Calu3 (cell line): ENCODE data around the gene SDK2. TPM values are rescaled to one million over a fixed set of nuclear protein-coding genes. Genes with fewer than 3 reads are reported as not detected.

Source experiments
- BruUV-seq: library from RNA; stranded (reverse); fragments of 400-500 nt; replicated peaks from 2 replicates; lab custom pipeline; 2021; lab: Mats Ljungman, UMichigan
- CTCF ChIA-PET: fragments of 300-600 bp; sonication (Branson Sonifier 250); formaldehyde crosslinking; loops from one replicate; lab custom pipeline; 2022; ENCODE audit warnings: antibody characterized with exemption; lab: Charles Lee
- DNase-seq: peaks from one replicate; pipeline ENCODE4 v3.0.0; 2022
- H3K27ac Mint-ChIP-seq: one replicate; pipeline ENCODE4 v1.8.0; 2022; ENCODE audit warnings: mixed read lengths; ENCODE audit not compliant: unreplicated experiment
- H3K27me3 Mint-ChIP-seq: one replicate; pipeline ENCODE4 v1.8.0; 2022; ENCODE audit warnings: mixed read lengths; ENCODE audit not compliant: unreplicated experiment
- H3K36me3 Mint-ChIP-seq: one replicate; pipeline ENCODE4 v1.8.0; 2022; ENCODE audit warnings: mild to moderate bottlenecking, moderate library complexity, mixed read lengths; ENCODE audit not compliant: insufficient read depth, unreplicated experiment
- H3K4me1 Mint-ChIP-seq: one replicate; pipeline ENCODE4 v1.8.0; 2022; ENCODE audit warnings: mild to moderate bottlenecking, low read depth, mixed read lengths; ENCODE audit not compliant: unreplicated experiment
- H3K4me3 Mint-ChIP-seq: one replicate; pipeline ENCODE4 v1.8.0; 2022; ENCODE audit warnings: mild to moderate bottlenecking, low read depth, moderate library complexity, mixed read lengths; ENCODE audit not compliant: unreplicated experiment
- H3K9me3 Mint-ChIP-seq: one replicate; pipeline ENCODE4 v1.8.0; 2022; ENCODE audit warnings: low read depth, mixed read lengths; ENCODE audit not compliant: unreplicated experiment
- intact Hi-C: fragments of 100-400 bp; cut with micrococcal nuclease; formaldehyde crosslinking; loops from one replicate; pipeline ENCODE4 v1.10.0; 2022; ENCODE audit not compliant: unreplicated experiment
- total RNA-seq: library from RNA; stranded (reverse); gene quantifications from 2 replicates; pipeline ENCODE4 v1.2.3, GENCODE V29; 2022
- TF ChIP-seq, protein P1 (sequence below): fragments of 200-600 bp; IDR thresholded peaks from one replicate; pipeline ENCODE4 v1.8.0; 2022; ENCODE audit warnings: antibody characterized with exemption; ENCODE audit not compliant: unreplicated experiment

SDK2 gene
- total RNA-seq, 1 experiment from 2014 or later = not detected

DNA sequence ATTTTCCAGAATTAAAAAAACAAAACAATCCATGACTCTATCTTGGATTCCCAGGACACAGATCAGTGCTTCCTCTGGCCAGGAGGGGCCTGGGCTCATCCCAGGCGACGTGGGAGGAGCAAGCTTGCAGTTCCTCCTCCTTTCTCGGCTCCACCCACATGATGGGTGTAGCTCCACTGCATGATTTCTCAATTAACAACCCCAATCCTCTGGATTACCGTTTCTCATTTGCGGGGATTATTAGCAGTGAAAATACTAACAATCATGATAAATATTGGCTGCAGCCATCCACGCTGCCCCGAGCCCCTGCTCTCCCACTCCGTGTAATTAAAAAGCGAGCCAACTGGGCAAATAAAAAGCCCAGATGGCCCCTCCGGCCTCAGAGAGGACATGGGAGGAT lies 46.4 kb upstream of the SDK2 start:
- H3K36me3 Mint-ChIP-seq = no peaks in the 10 kb centered on the region
- intact Hi-C loops = no loop called here
- no peak overlapping the region for H3K4me3 Mint-ChIP-seq
- TF ChIP-seq, protein P1, sequence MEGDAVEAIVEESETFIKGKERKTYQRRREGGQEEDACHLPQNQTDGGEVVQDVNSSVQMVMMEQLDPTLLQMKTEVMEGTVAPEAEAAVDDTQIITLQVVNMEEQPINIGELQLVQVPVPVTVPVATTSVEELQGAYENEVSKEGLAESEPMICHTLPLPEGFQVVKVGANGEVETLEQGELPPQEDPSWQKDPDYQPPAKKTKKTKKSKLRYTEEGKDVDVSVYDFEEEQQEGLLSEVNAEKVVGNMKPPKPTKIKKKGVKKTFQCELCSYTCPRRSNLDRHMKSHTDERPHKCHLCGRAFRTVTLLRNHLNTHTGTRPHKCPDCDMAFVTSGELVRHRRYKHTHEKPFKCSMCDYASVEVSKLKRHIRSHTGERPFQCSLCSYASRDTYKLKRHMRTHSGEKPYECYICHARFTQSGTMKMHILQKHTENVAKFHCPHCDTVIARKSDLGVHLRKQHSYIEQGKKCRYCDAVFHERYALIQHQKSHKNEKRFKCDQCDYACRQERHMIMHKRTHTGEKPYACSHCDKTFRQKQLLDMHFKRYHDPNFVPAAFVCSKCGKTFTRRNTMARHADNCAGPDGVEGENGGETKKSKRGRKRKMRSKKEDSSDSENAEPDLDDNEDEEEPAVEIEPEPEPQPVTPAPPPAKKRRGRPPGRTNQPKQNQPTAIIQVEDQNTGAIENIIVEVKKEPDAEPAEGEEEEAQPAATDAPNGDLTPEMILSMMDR = no peak
- H3K4me1 Mint-ChIP-seq = no peaks in the 10 kb centered on the region
- no TSS peak for BruUV-seq
- DNase-seq = no peak
- H3K27ac Mint-ChIP-seq = no peak overlapping the region
- peaks cover 82% of the 10 kb centered on the region for H3K27me3 Mint-ChIP-seq
- CTCF ChIA-PET = no interaction called here
- no peaks in the 10 kb centered on the region for H3K9me3 Mint-ChIP-seq

DNA sequence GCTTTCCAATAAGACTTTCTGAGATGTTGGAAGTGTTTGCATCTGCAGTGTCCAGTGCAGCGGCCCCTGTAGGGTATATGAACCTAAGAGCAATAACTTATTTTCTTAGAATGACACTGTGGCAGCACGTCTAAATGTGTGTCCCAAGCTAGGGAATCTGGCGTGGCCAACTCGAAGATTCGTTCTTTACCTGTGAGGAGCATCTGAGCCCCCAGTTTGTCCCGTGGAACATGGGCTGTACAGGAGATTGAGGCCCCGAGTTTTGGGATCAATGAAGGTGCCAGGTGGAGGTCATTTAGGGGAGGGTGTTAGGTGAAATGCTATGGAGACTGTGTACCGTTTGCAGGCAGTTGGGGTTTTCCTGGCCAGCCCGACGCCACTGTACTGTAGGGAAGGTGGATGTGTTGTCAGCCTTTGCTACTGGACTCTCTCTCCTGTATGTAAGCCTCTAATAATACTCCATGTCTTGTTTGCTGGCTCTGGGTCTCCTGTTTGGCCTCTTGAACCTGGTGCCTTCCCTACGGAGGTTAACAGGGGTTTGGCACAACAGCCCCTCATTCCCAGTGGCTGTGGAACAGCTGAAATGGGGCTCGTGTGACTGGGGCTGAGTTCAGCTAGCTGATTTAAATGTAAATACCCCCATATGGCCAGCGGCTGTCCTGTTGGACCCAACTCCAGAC lies 45.5 kb upstream of the SDK2 start:
- H3K9me3 Mint-ChIP-seq = no peaks in the 10 kb centered on the region

DNA sequence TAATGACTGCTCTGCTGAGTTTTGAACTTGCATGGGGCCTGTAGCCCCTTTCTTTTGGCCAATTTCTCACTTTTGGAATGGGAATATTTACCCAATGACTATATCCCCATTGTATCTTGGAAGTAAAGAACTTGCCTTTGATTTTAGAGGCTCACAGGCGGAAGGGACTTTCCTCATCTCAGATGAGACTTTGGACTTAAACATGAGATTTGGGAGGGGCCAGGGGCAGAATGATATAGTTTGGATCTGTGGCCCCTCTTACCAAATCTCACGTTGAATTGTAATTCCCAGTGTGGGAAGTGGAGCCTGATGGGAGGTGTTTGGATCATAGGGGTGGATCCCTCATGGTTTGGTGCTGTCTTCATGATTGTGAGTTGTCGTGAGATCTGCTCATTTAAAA lies 42.7 kb upstream of the SDK2 start:
- Mint-ChIP-seq H3K4me1 (no peaks in the 10 kb centered on the region), H3K27me3 (peaks cover 98% of the 10 kb centered on the region), H3K36me3 (no peaks in the 10 kb centered on the region), H3K27ac (no peak overlapping the region), H3K4me3 (no peak overlapping the region), H3K9me3 (no peaks in the 10 kb centered on the region)
- intact Hi-C loops = no loop called here
- TF ChIP-seq, protein P1 = no peak
- no peak for DNase-seq
- CTCF ChIA-PET = no interaction called here
- no TSS peak for BruUV-seq

More for the DNA sequence above, 45.5 kb upstream of the SDK2 start:
- intact Hi-C loops = no loop called here
- Mint-ChIP-seq H3K27ac (no peak overlapping the region), H3K27me3 (peaks cover 91% of the 10 kb centered on the region), H3K4me1 (no peaks in the 10 kb centered on the region), H3K36me3 (no peaks in the 10 kb centered on the region), H3K4me3 (no peak overlapping the region)
- CTCF ChIA-PET = no interaction called here
- TF ChIP-seq, protein P1 = no peak
- DNase-seq = no peak
- no TSS peak for BruUV-seq

DNA sequence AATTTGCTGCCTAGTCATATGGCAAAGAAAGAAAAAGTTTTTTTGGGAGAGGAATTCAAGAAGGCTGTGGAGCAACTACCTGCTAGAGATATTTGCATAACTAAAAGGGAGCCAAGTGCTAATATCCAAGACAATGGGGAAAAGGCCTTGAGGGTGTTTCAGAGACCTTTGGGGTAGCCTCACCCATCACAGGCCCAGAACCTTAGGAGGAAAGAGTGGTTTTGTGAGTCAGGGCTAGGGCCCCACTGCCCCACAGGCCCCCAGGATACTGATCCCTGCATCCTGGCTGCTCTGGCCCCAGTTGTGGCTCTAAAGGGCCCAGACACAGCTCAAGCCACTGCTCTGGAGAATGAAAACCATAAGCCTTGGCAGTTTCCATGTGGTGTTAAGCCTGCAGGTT lies 41.9 kb upstream of the SDK2 start:
- H3K27ac Mint-ChIP-seq = no peak overlapping the region
- TF ChIP-seq, protein P1 = no peak
- H3K27me3 Mint-ChIP-seq = peaks cover 98% of the 10 kb centered on the region
- no peaks in the 10 kb centered on the region for H3K4me1 Mint-ChIP-seq
- DNase-seq = no peak
- intact Hi-C loops = no loop called here
- H3K36me3 Mint-ChIP-seq = no peaks in the 10 kb centered on the region
- H3K4me3 Mint-ChIP-seq = no peak overlapping the region
- CTCF ChIA-PET = no interaction called here
- BruUV-seq = no TSS peak
- no peaks in the 10 kb centered on the region for H3K9me3 Mint-ChIP-seq
